Activated CD8-positive, alpha-beta memory T cell treated with anti-CD3 and anti-CD28 coated beads for 1 hour (primary cell): ENCODE measurements around the gene IGSF1.
"Not testable (repeated sequence)": the region's sequence is repeated elsewhere in the genome, so short reads cannot be mapped to it uniquely, and the experiment has no call there.

Source experiments
- DNase-seq, 2 donors: peaks; one replicate each; pipeline ENCODE4 v3.0.0-alpha.2; 2020; ENCODE audit warnings: low read depth in 1 of 2; ENCODE audit errors: extremely low read depth in 1 of 2

IGSF1 gene

GRCh38 chrX:131271274-131271673, 17.8 kb downstream of the IGSF1 start:
- no peak for DNase-seq

GRCh38 chrX:131270080-131270479, 19.0 kb downstream of the IGSF1 start:
- no peak for DNase-seq

- no peak for DNase-seq
These were observed 24.4 kb downstream of the IGSF1 start for GRCh38 chrX:131264665-131265064.

- no peak for DNase-seq
These were observed 25.1 kb downstream of the IGSF1 start for GRCh38 chrX:131264053-131264452.

GRCh38 chrX:131262738-131263679, 26.1 kb downstream of the IGSF1 start:
- no peak for DNase-seq

- no peak for DNase-seq
These were observed 26.9 kb downstream of the IGSF1 start for GRCh38 chrX:131262200-131262599.

- DNase-seq = no peak
These were observed 31.7 kb downstream of the IGSF1 start for GRCh38 chrX:131257367-131257766.

GRCh38 chrX:131250984-131251738, 37.9 kb downstream of the IGSF1 start:
- not testable (repeated sequence) for DNase-seq

GRCh38 chrX:131239057-131239456, 50.0 kb downstream of the IGSF1 start:
- no peak for DNase-seq

GRCh38 chrX:131237363-131237762, 51.7 kb downstream of the IGSF1 start:
- DNase-seq = no peak

GRCh38 chrX:131235768-131236545, 53.1 kb downstream of the IGSF1 start:
- no peak for DNase-seq

GRCh38 chrX:131227608-131228007, 61.5 kb downstream of the IGSF1 start:
- DNase-seq = no peak

GRCh38 chrX:131226591-131226990, 62.5 kb downstream of the IGSF1 start:
- no peak for DNase-seq

GRCh38 chrX:131225078-131225477, 64.0 kb downstream of the IGSF1 start:
- DNase-seq = no peak
